HCT116 (cell line): ENCODE measurements around the gene CDH13. TPM values are rescaled to one million over a fixed set of nuclear protein-coding genes. Genes with fewer than 3 reads are reported as not detected.

ENCODE experiments used
- ATAC-seq: fragments of 200-7000 bp; cut with Tn5 transposase; 2 replicates; pipeline ENCODE4 v1.9.1; 2020; ENCODE audit warnings: mild to moderate bottlenecking, moderate library complexity
- BruUV-seq: library from RNA; stranded (reverse); fragments of 400-500 nt; replicated peaks from 2 replicates; lab custom pipeline; 2021; lab: Mats Ljungman, UMichigan
- CTCF ChIA-PET: fragments of 300-600 bp; sonication (Branson Sonifier 250); formaldehyde crosslinking; loops from one replicate; lab custom pipeline; 2021; ENCODE audit warnings: antibody characterized with exemption; lab: Charles Lee
- POLR2A ChIA-PET: fragments of 300-600, 350-600 bp; sonication (Branson Sonifier 250); formaldehyde crosslinking; loops from one replicate; lab custom pipeline; 2021; ENCODE audit warnings: antibody characterized with exemption; lab: Charles Lee
- RAD21 ChIA-PET, 2 experiments: fragments of 300-600 bp; sonication (Branson Sonifier 250); formaldehyde crosslinking; loops; one replicate each; lab custom pipeline; 2023; ENCODE audit warnings: low total read pairs in 2 of 2; ENCODE audit not compliant: uncharacterized antibody in 2 of 2, unreplicated experiment in 2 of 2, low non-redundant PET in 1 of 2; lab: Charles Lee
- DNase-seq: peaks from one replicate; pipeline ENCODE4 v3.0.0-alpha.2; 2010; ENCODE audit warnings: low read depth, low spot score
- H2AFZ ChIP-seq: fragments of 200-600 bp; shearing (Covaris generic), sonication (generic); 2 replicates; pipeline ENCODE4 v1.6.1; 2017; ENCODE audit warnings: low read depth, mixed run types, mixed read lengths, antibody characterized with exemption, low read length; ENCODE audit not compliant: poor library complexity, severe bottlenecking
- H3K27ac ChIP-seq: 2 replicates; pipeline ENCODE4 v1.5.1; 2012; ENCODE audit warnings: low read depth, low read length
- H3K27me3 ChIP-seq: fragments of 200-600 bp; sonication (generic); 2 replicates; pipeline ENCODE4 v1.6.1; 2016; ENCODE audit warnings: mixed run types, low read length, mixed read lengths; ENCODE audit not compliant: insufficient read depth
- H3K36me3 ChIP-seq, 2 experiments: fragments of 200-500 bp in 1 of 2; fragments of 200-600 bp in 1 of 2; sonication (Bioruptor generic) in 1 of 2; sonication (generic) in 1 of 2; 2 replicates each; pipeline versions ENCODE4 v1.5.1 to v1.6.1; 2014 to 2016; ENCODE audit warnings: low read length in 2 of 2, inconsistent platforms in 1 of 2, mixed read lengths in 1 of 2, mixed run types in 1 of 2; ENCODE audit not compliant: insufficient read depth in 2 of 2, control insufficient read depth in 1 of 2
- H3K4me1 ChIP-seq, 2 experiments: fragments of 200-600 bp in 1 of 2; sonication (generic) in 1 of 2; 2 replicates each; pipeline versions ENCODE4 v1.5.1 to v1.6.1; 2012 to 2017; ENCODE audit warnings: low read length in 2 of 2, inconsistent platforms in 1 of 2, mild to moderate bottlenecking in 1 of 2, mixed read lengths in 1 of 2, mixed run types in 1 of 2, moderate library complexity in 1 of 2; ENCODE audit not compliant: insufficient read depth in 2 of 2, control insufficient read depth in 1 of 2
- H3K4me2 ChIP-seq: fragments of 200-600 bp; sonication (generic); 2 replicates; pipeline ENCODE4 v1.6.1; 2017; ENCODE audit warnings: mixed run types, low read length, mixed read lengths
- H3K4me3 ChIP-seq, 2 experiments: fragments of 200-600 bp in 1 of 2; sonication (generic) in 1 of 2; replicated peaks in 1 of 2; 2 replicates each; pipeline ENCODE4 v1.5.1; 2011 to 2016; ENCODE audit warnings: low read length in 2 of 2, control low read depth in 1 of 2, low read depth in 1 of 2, mild to moderate bottlenecking in 1 of 2, mixed read lengths in 1 of 2, mixed run types in 1 of 2
- H3K79me2 ChIP-seq: fragments of 200-600 bp; sonication (generic); 2 replicates; pipeline ENCODE4 v1.6.1; 2017; ENCODE audit warnings: mild to moderate bottlenecking, mixed run types, low read length, moderate library complexity, mixed read lengths; ENCODE audit not compliant: insufficient read depth
- H3K9ac ChIP-seq: fragments of 200-600 bp; sonication (generic); 2 replicates; pipeline ENCODE4 v1.6.1; 2016; ENCODE audit warnings: low read length, mixed read lengths
- H3K9me2 ChIP-seq: fragments of 200-600 bp; sonication (generic), shearing (Covaris generic); 2 replicates; pipeline ENCODE4 v1.6.1; 2017; ENCODE audit warnings: mixed run types, mild to moderate bottlenecking, moderate library complexity; ENCODE audit not compliant: insufficient read depth
- H3K9me3 ChIP-seq, 2 experiments: fragments of 200-500 bp in 1 of 2; fragments of 200-600 bp in 1 of 2; sonication (Bioruptor generic) in 1 of 2; sonication (generic) in 1 of 2; 2 replicates each; pipeline ENCODE4 v1.6.1; 2014 to 2017; ENCODE audit warnings: low read length in 2 of 2, mixed read lengths in 2 of 2, inconsistent platforms in 1 of 2, low read depth in 1 of 2, mild to moderate bottlenecking in 1 of 2, mixed run types in 1 of 2, moderate library complexity in 1 of 2; ENCODE audit not compliant: control insufficient read depth in 1 of 2, insufficient read depth in 1 of 2
- H4K20me1 ChIP-seq: fragments of 200-600 bp; sonication (generic), shearing (Covaris generic); 2 replicates; pipeline ENCODE4 v1.6.1; 2017; ENCODE audit warnings: mixed run types, mild to moderate bottlenecking, moderate library complexity; ENCODE audit not compliant: insufficient read depth
- CTCF ChIP-seq, 3 experiments: fragments of 200-600 bp in 1 of 3; sonication (generic) in 1 of 3; IDR thresholded peaks in 2 of 3; conservative IDR thresholded peaks in 1 of 3; 2 replicates each; pipeline ENCODE4 v1.5.1; 2012 to 2017; ENCODE audit warnings: low read depth in 2 of 3, low read length in 2 of 3, antibody characterized with exemption in 1 of 3, borderline replicate concordance in 1 of 3, control low read depth in 1 of 3, mild to moderate bottlenecking in 1 of 3, mixed read lengths in 1 of 3, mixed run types in 1 of 3, moderate library complexity in 1 of 3; ENCODE audit not compliant: insufficient read depth in 1 of 3
- EZH2 ChIP-seq: fragments of 200-600 bp; sonication (generic); IDR thresholded peaks from 2 replicates; pipeline ENCODE4 v1.6.1; 2017; ENCODE audit warnings: antibody characterized with exemption, mixed run types
- JUND ChIP-seq: IDR thresholded peaks from 2 replicates; pipeline ENCODE4 v1.6.1; 2012
- MAX ChIP-seq: IDR thresholded peaks from 2 replicates; pipeline ENCODE4 v1.6.1; 2012
- POLR2AphosphoS5 ChIP-seq: IDR thresholded peaks from 2 replicates; pipeline ENCODE4 v1.6.1; 2011; ENCODE audit warnings: mild to moderate bottlenecking, low read depth, low read length, moderate library complexity
- SP1 ChIP-seq: IDR thresholded peaks from 2 replicates; pipeline ENCODE4 v1.6.1; 2012; ENCODE audit warnings: low read depth
- ZBTB33 ChIP-seq: IDR thresholded peaks from 2 replicates; pipeline ENCODE4 v1.6.1; 2011; ENCODE audit warnings: mild to moderate bottlenecking, low read length, moderate library complexity; ENCODE audit not compliant: insufficient replicate concordance; ENCODE audit errors: extremely low read depth
- intact Hi-C: fragments of 100-400 bp; cut with micrococcal nuclease; formaldehyde crosslinking; loops from 2 replicates; pipeline ENCODE4 v1.10.0; 2022
- total RNA-seq: library from RNA; stranded (reverse); gene quantifications from one replicate; pipeline ENCODE4 v1.2.1, GENCODE V29; 2021; ENCODE audit not compliant: unreplicated experiment

CDH13 gene
- total RNA-seq, 1 experiment from 2014 or later = not detected

GRCh38 chr16:82616356-82616755, 10.4 kb upstream of the CDH13 start:
- no peak overlapping the region for H2AFZ ChIP-seq
- no peak overlapping the region for H3K27ac ChIP-seq
- H3K9me3 ChIP-seq = no peaks in the 10 kb centered on the region
- no peak overlapping the region for H3K4me2 ChIP-seq
- no peaks in the 10 kb centered on the region for H3K9me2 ChIP-seq
- H4K20me1 ChIP-seq = no peaks in the 10 kb centered on the region
- ATAC-seq (no peak), DNase-seq (no peak)
- H3K27me3 ChIP-seq = peaks cover 38% of the 10 kb centered on the region; the same call in 1 of the 2 replicates
- RAD21 ChIA-PET = no interaction called here
- CTCF ChIA-PET = no interaction called here
- no peak overlapping the region for H3K9ac ChIP-seq
- POLR2A ChIA-PET = no interaction called here
- H3K79me2 ChIP-seq = no peaks in the 10 kb centered on the region
- H3K4me1 ChIP-seq = peaks cover 0 to 5% of the 10 kb centered on the region in 2 experiments; a peak in 1 of 4 replicates
- no peak for TF ChIP-seq SP1
- TF ChIP-seq CTCF (IDR thresholded peaks at IDR 0.05 in 2 of 3, conservative IDR thresholded peaks at IDR 0.05 in 1 of 3; ENCODE audit: borderline replicate concordance in 1 of 3, insufficient read depth in 1 of 3, low read depth in 2 of 3, low read length in 2 of 3) = no peak
- TF ChIP-seq MAX = no peak
- TF ChIP-seq JUND = no peak
- no peak for TF ChIP-seq ZBTB33
- no peak for TF ChIP-seq EZH2
- TF ChIP-seq POLR2AphosphoS5 = no peak
- H3K36me3 ChIP-seq = no peaks in the 10 kb centered on the region
- H3K4me3 ChIP-seq = no peak overlapping the region
- intact Hi-C loops = no loop called here
- no TSS peak for BruUV-seq
